WTC11 (cell line): ENCODE measurements around the gene S100A13. TPM values are rescaled to one million over a fixed set of nuclear protein-coding genes. Genes with fewer than 3 reads are reported as not detected.

ENCODE experiments used
- ATAC-seq: fragments of 200-7000 bp; cut with Tn5 transposase; 2 replicates; pipeline ENCODE4 v1.10.0; 2021; ENCODE audit warnings: mild to moderate bottlenecking, moderate library complexity
- CTCF ChIA-PET: fragments of 300-600 bp; sonication (Branson Sonifier 250); formaldehyde crosslinking; loops from one replicate; lab custom pipeline; 2021; ENCODE audit warnings: antibody characterized with exemption; lab: Charles Lee
- POLR2A ChIA-PET: fragments of 350-600 bp; sonication (Branson Sonifier 250); formaldehyde crosslinking; loops from one replicate; lab custom pipeline; 2021; ENCODE audit warnings: antibody characterized with exemption; lab: Charles Lee
- DNase-seq: peaks from one replicate; pipeline ENCODE4 v3.0.0; 2021; ENCODE audit warnings: low spot score
- H3K27ac Mint-ChIP-seq: 2 replicates; pipeline ENCODE4 v1.8.0; 2021; ENCODE audit warnings: mixed read lengths
- H3K27me3 Mint-ChIP-seq: 2 replicates; pipeline ENCODE4 v1.8.0; 2021; ENCODE audit warnings: low read depth, mild to moderate bottlenecking, moderate library complexity, mixed read lengths
- H3K36me3 Mint-ChIP-seq: 2 replicates; pipeline ENCODE4 v1.8.0; 2021; ENCODE audit warnings: mixed read lengths
- H3K4me1 Mint-ChIP-seq: 2 replicates; pipeline ENCODE4 v1.8.0; 2022; ENCODE audit warnings: mixed read lengths
- H3K4me3 Mint-ChIP-seq: 2 replicates; pipeline ENCODE4 v1.8.0; 2021; ENCODE audit warnings: mild to moderate bottlenecking, moderate library complexity, mixed read lengths
- H3K9me3 Mint-ChIP-seq: 2 replicates; pipeline ENCODE4 v1.8.0; 2021; ENCODE audit warnings: mixed read lengths
- GRHL2 ChIP-seq: fragments of 250-450 bp; sonication (Bioruptor Pico); IDR thresholded peaks from 2 replicates; pipeline ENCODE4 v1.8.0; 2022; ENCODE audit warnings: mild to moderate bottlenecking, moderate library complexity; ENCODE audit not compliant: insufficient replicate concordance, severe bottlenecking
- HMGA2 ChIP-seq: fragments of 250-450 bp; sonication (Bioruptor Pico); IDR thresholded peaks from 2 replicates; pipeline ENCODE4 v1.4.0; 2021; ENCODE audit warnings: mild to moderate bottlenecking, moderate library complexity
- NFATC4 ChIP-seq: fragments of 250-450 bp; sonication (Bioruptor Pico); IDR thresholded peaks from 2 replicates; pipeline ENCODE4 v1.9.0; 2021; ENCODE audit warnings: mild to moderate bottlenecking
- TEAD1 ChIP-seq: sonication (generic); formaldehyde crosslinking; IDR thresholded peaks from 2 replicates; pipeline ENCODE4 v1.8.0; 2022; ENCODE audit warnings: mild to moderate bottlenecking, missing genetic modification reagents
- ZNF416 ChIP-seq: fragments of 250-450 bp; sonication (Bioruptor Pico); IDR thresholded peaks from 2 replicates; pipeline ENCODE4 v1.9.0; 2021; ENCODE audit warnings: mild to moderate bottlenecking, inconsistent platforms
- total RNA-seq: library from RNA; stranded (reverse); gene quantifications from 3 replicates; pipeline ENCODE4 v1.2.3, GENCODE V29; 2021
- TF ChIP-seq, protein P1 (sequence below): fragments of 250-450 bp; sonication (Bioruptor Pico); IDR thresholded peaks from 2 replicates; pipeline ENCODE4 v1.8.0; 2021; ENCODE audit warnings: mild to moderate bottlenecking
- TF ChIP-seq, protein P2 (sequence below): fragments of 250-450 bp; sonication (Bioruptor Pico); IDR thresholded peaks from 2 replicates; pipeline ENCODE4 v1.9.0; 2021; ENCODE audit warnings: moderate library complexity, mild to moderate bottlenecking, inconsistent platforms, borderline replicate concordance
- TF ChIP-seq, protein P3 (sequence below): sonication (generic); formaldehyde crosslinking; IDR thresholded peaks from 2 replicates; pipeline ENCODE4 v1.8.1; 2023; ENCODE audit warnings: mild to moderate bottlenecking, missing genetic modification reagents
- TF ChIP-seq, protein P4 (sequence below): fragments of 250-450 bp; sonication (Bioruptor Pico); IDR thresholded peaks from 2 replicates; pipeline ENCODE4 v1.9.0; 2021; ENCODE audit warnings: mild to moderate bottlenecking, borderline replicate concordance
- TF ChIP-seq, protein P5 (sequence below): sonication (generic); formaldehyde crosslinking; IDR thresholded peaks from 2 replicates; pipeline ENCODE4 v1.8.1; 2022; ENCODE audit warnings: mild to moderate bottlenecking, missing genetic modification reagents, moderate library complexity, borderline replicate concordance
- TF ChIP-seq, protein P6 (sequence below): sonication (generic); formaldehyde crosslinking; IDR thresholded peaks from 2 replicates; pipeline ENCODE4 v1.8.0; 2022; ENCODE audit warnings: missing genetic modification reagents

Gene S100A13
- total RNA-seq, 1 experiment from 2014 or later: 68.4 TPM

DNA sequence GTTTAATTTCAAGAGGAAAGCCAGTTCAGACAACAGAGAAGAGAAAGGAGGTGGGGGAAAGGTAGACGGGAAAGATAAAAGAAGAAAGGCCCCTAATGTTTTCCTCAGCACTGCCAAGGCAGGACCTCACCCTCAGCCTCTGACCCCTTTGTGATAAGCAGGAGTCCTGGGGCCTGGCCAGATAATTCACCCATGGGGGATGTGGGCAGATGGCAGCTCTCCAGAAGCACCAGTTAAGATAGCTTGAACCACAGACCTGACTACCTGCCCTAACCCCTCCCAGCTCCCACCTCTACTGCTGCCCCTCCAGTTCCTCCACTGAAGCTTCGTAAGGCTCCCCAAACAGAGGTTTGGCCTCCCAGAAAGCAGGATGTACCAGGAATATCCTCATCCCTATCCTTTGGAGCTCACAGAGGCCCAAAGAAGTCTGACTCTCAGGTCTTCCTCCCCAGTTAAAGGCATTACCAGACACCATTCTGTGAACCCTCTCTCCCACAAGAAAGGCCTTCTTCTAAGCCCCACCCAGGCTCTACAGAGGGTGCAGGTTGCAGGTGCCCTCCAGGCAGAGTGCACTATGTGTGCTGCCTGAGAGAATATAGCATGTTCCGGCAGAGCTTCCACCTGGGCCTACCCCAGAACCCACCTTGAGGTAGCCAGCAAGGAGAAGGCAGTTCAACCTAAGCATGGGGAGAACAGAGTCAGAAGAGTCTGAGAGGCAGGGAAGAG, 22.0 kb upstream of the S100A13 start:
- Mint-ChIP-seq H3K27me3 (peaks cover 2% of the 10 kb centered on the region; the same call in 1 of the 2 replicates), H3K36me3 (peaks cover 17% of the 10 kb centered on the region), H3K9me3 (no peaks in the 10 kb centered on the region), H3K4me3 (no peak overlapping the region), H3K4me1 (peaks cover 8% of the 10 kb centered on the region)
- DNase-seq: no peak
- ATAC-seq: no peak
- ChIA-PET CTCF (interaction anchor here (0.5 to 1.7 kb wide), 6 partner anchors 22 to 139 kb away, joined by 3 to 6 read pairs (median 4); partner anchors contain the start of gene S100A13), POLR2A (interaction anchor here (0.8 to 3.4 kb wide), 4 partner anchors 9 to 21 kb away, joined by 3 to 14 read pairs (median 4); partner anchors contain the start of genes CHTOP, S100A1, S100A13 and SNAPIN)
- TF ChIP-seq, protein P1, sequence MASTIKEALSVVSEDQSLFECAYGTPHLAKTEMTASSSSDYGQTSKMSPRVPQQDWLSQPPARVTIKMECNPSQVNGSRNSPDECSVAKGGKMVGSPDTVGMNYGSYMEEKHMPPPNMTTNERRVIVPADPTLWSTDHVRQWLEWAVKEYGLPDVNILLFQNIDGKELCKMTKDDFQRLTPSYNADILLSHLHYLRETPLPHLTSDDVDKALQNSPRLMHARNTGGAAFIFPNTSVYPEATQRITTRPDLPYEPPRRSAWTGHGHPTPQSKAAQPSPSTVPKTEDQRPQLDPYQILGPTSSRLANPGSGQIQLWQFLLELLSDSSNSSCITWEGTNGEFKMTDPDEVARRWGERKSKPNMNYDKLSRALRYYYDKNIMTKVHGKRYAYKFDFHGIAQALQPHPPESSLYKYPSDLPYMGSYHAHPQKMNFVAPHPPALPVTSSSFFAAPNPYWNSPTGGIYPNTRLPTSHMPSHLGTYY (CRISPR knock-in tag): no peak
- TF ChIP-seq TEAD1 (CRISPR knock-in tag): no peak
- TF ChIP-seq HMGA2 (CRISPR knock-in tag): no peak
- TF ChIP-seq, protein P2, sequence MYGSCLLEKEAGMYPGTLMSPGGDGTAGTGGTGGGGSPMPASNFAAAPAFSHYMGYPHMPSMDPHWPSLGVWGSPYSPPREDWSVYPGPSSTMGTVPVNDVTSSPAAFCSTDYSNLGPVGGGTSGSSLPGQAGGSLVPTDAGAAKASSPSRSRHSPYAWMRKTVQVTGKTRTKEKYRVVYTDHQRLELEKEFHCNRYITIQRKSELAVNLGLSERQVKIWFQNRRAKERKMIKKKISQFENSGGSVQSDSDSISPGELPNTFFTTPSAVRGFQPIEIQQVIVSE (CRISPR knock-in tag): no peak
- TF ChIP-seq, all 79 proteins: peak for 0
- no peak overlapping the region for H3K27ac Mint-ChIP-seq

DNA sequence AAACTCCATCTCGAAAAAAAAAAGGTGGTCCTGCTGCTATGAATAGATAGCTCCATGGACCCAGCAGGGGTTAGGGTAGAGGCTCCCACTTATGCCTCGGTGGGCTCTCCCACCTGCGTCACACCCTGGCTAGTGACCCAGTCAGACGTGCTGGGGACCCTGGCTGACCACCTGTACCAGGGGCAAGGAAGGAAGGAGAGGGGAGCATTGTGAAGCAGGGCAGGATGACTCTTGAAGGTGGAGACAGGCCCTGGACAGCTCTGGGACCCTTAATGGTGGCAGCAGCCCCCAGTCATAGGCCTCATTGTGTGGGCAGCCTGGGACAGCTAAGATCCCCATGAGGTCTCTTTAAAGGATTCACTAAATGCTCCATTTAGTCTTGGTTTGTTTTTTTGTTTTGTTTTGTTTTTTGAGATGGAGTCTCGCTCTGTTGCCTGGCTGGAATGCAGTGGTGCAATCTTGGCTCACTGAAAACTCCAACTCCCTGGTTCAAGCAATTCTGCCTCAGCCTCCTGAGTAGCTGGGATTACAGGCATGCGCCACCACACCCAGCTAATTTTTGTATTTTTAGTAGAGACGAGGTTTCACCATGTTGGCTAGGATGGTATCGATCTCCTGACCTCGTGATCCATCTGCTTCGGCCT, 20.8 kb upstream of the S100A13 start:
- no peak for DNase-seq
- ChIA-PET POLR2A (interaction anchor here (0.8 to 3.4 kb wide), 4 partner anchors 12 to 61 kb away, joined by 4 to 14 read pairs (median 5); partner anchors contain the start of genes CHTOP, S100A1 and S100A13), CTCF (interaction anchor here (0.5 to 2.2 kb wide), 10 partner anchors 14 to 319 kb away, joined by 3 to 12 read pairs (median 4); partner anchors contain the start of genes CHTOP, CREB3L4, S100A13 and S100A6)
- Mint-ChIP-seq H3K9me3 (no peaks in the 10 kb centered on the region), H3K36me3 (peaks cover 29% of the 10 kb centered on the region), H3K27ac (peak overlapping the region; percentile 64; the same call in 1 of the 2 replicates), H3K4me1 (peaks cover 8% of the 10 kb centered on the region), H3K4me3 (no peak overlapping the region), H3K27me3 (no peaks in the 10 kb centered on the region)
- no peak; the same call in 1 of the 2 replicates for ATAC-seq
- TF ChIP-seq ZNF416 (CRISPR knock-in tag): peak; percentile 28; the same call in 1 of the 2 replicates
- TF ChIP-seq, protein P3, sequence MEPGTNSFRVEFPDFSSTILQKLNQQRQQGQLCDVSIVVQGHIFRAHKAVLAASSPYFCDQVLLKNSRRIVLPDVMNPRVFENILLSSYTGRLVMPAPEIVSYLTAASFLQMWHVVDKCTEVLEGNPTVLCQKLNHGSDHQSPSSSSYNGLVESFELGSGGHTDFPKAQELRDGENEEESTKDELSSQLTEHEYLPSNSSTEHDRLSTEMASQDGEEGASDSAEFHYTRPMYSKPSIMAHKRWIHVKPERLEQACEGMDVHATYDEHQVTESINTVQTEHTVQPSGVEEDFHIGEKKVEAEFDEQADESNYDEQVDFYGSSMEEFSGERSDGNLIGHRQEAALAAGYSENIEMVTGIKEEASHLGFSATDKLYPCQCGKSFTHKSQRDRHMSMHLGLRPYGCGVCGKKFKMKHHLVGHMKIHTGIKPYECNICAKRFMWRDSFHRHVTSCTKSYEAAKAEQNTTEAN (CRISPR knock-in tag): no peak
- TF ChIP-seq, protein P4, sequence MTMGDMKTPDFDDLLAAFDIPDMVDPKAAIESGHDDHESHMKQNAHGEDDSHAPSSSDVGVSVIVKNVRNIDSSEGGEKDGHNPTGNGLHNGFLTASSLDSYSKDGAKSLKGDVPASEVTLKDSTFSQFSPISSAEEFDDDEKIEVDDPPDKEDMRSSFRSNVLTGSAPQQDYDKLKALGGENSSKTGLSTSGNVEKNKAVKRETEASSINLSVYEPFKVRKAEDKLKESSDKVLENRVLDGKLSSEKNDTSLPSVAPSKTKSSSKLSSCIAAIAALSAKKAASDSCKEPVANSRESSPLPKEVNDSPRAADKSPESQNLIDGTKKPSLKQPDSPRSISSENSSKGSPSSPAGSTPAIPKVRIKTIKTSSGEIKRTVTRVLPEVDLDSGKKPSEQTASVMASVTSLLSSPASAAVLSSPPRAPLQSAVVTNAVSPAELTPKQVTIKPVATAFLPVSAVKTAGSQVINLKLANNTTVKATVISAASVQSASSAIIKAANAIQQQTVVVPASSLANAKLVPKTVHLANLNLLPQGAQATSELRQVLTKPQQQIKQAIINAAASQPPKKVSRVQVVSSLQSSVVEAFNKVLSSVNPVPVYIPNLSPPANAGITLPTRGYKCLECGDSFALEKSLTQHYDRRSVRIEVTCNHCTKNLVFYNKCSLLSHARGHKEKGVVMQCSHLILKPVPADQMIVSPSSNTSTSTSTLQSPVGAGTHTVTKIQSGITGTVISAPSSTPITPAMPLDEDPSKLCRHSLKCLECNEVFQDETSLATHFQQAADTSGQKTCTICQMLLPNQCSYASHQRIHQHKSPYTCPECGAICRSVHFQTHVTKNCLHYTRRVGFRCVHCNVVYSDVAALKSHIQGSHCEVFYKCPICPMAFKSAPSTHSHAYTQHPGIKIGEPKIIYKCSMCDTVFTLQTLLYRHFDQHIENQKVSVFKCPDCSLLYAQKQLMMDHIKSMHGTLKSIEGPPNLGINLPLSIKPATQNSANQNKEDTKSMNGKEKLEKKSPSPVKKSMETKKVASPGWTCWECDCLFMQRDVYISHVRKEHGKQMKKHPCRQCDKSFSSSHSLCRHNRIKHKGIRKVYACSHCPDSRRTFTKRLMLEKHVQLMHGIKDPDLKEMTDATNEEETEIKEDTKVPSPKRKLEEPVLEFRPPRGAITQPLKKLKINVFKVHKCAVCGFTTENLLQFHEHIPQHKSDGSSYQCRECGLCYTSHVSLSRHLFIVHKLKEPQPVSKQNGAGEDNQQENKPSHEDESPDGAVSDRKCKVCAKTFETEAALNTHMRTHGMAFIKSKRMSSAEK (CRISPR knock-in tag): no peak
- TF ChIP-seq GRHL2 (CRISPR knock-in tag): no peak
- TF ChIP-seq, protein P2 (CRISPR knock-in tag): no peak
- TF ChIP-seq, protein P1 (CRISPR knock-in tag): 0 out of 2 replicates have a peak, but pooled peaks have one; percentile 2
- TF ChIP-seq, protein P5, sequence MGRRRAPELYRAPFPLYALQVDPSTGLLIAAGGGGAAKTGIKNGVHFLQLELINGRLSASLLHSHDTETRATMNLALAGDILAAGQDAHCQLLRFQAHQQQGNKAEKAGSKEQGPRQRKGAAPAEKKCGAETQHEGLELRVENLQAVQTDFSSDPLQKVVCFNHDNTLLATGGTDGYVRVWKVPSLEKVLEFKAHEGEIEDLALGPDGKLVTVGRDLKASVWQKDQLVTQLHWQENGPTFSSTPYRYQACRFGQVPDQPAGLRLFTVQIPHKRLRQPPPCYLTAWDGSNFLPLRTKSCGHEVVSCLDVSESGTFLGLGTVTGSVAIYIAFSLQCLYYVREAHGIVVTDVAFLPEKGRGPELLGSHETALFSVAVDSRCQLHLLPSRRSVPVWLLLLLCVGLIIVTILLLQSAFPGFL: no peak
- TF ChIP-seq, protein P6, sequence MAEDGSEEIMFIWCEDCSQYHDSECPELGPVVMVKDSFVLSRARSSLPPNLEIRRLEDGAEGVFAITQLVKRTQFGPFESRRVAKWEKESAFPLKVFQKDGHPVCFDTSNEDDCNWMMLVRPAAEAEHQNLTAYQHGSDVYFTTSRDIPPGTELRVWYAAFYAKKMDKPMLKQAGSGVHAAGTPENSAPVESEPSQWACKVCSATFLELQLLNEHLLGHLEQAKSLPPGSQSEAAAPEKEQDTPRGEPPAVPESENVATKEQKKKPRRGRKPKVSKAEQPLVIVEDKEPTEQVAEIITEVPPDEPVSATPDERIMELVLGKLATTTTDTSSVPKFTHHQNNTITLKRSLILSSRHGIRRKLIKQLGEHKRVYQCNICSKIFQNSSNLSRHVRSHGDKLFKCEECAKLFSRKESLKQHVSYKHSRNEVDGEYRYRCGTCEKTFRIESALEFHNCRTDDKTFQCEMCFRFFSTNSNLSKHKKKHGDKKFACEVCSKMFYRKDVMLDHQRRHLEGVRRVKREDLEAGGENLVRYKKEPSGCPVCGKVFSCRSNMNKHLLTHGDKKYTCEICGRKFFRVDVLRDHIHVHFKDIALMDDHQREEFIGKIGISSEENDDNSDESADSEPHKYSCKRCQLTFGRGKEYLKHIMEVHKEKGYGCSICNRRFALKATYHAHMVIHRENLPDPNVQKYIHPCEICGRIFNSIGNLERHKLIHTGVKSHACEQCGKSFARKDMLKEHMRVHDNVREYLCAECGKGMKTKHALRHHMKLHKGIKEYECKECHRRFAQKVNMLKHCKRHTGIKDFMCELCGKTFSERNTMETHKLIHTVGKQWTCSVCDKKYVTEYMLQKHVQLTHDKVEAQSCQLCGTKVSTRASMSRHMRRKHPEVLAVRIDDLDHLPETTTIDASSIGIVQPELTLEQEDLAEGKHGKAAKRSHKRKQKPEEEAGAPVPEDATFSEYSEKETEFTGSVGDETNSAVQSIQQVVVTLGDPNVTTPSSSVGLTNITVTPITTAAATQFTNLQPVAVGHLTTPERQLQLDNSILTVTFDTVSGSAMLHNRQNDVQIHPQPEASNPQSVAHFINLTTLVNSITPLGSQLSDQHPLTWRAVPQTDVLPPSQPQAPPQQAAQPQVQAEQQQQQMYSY (CRISPR knock-in tag): no peak
- TF ChIP-seq NFATC4 (CRISPR knock-in tag): peak; percentile 79
